OCI-M2 (cell line): ENCODE measurements around the gene ZNF43.
"Not testable (repeated sequence)": the region's sequence is repeated elsewhere in the genome, so short reads cannot be mapped to it uniquely, and the experiment has no call there.

Experiments
- DNase-seq: peaks from one replicate; lab custom pipeline; 2025; ENCODE audit not compliant: unreplicated experiment; lab: John Stamatoyannopoulos, UW

ZNF43 gene

GRCh38 chr19:21812448-21812847, 23.5 kb downstream of the ZNF43 start:
- DNase-seq, result no peak

DNA sequence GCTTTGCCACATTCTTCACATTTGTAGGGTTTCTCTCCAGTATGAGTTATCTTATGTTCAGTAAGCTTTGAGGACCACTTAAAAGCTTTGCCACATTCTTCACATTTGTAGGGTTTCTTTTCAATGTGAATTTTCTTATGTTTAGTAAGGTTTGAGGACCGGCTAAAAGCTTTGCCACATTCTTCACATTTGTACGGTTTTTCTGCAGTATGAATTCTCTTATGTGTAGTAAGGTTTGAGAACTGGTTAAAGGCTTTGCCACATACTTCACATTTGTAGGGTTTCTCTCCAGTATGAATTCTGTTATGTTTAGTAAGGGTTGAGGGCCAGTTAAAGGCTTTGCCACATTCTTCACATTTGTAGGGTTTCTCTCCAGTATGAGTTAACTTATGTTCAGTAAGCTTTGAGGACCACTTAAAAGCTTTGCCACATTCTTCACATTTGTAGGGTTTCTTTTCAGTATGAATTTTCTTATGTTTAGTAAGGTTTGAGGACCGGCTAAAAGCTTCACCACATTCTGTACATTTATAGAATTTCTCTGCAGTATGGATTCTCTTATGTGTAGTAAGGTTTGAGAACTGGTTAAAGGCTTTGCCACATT, 27.5 kb downstream of the ZNF43 start:
- DNase-seq, result not testable (repeated sequence)

DNA sequence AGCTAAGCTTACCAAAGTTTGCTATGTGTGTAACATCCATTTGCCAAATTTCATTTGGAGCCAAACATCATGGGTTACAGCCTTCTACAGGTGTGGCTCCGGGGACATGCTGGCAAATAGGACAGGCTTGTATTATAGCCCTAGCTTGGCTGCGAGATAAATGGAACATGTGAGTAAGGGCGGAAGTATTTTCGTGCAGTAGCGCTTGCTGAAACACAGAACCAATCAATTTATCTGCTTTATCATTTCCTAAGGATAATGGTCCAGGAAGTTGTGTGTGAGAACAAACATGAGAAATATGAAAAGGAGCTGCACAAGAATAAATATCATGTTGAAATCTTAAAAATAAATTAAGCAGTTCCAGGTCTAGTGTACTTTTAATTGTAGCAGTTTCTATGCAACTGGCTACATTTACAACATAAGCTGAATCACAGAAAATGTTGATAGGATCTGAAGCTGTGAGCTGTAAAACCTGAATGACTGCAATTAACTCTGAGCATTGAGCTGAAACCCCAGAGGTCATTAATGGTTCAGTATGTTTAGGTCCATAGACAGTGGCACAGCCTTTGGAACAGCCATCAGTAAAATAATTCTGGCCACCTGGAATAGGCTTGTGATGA, 46.4 kb downstream of the ZNF43 start:
- DNase-seq, result no peak

DNA sequence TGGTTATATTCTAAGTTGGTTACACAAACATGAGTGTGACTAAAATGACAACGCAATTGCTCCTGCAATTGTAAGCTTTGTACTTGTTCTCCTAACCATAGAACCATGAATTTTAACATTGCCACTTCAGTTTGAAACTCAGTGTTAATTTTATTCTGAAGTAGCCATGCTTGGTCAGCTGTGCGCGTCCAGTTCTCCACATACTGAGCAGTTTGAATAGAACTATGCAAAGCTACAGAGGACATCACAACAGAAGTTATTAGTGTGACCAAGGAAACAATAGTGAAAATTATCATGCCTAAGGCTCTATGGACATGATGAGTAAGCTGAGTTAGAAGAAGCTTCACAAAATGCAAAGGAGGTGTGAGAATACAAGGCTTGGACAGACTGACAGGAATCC, 49.0 kb downstream of the ZNF43 start:
- no peak for DNase-seq

GRCh38 chr19:21775792-21776191, 60.2 kb downstream of the ZNF43 start:
- not testable (repeated sequence) for DNase-seq

DNA sequence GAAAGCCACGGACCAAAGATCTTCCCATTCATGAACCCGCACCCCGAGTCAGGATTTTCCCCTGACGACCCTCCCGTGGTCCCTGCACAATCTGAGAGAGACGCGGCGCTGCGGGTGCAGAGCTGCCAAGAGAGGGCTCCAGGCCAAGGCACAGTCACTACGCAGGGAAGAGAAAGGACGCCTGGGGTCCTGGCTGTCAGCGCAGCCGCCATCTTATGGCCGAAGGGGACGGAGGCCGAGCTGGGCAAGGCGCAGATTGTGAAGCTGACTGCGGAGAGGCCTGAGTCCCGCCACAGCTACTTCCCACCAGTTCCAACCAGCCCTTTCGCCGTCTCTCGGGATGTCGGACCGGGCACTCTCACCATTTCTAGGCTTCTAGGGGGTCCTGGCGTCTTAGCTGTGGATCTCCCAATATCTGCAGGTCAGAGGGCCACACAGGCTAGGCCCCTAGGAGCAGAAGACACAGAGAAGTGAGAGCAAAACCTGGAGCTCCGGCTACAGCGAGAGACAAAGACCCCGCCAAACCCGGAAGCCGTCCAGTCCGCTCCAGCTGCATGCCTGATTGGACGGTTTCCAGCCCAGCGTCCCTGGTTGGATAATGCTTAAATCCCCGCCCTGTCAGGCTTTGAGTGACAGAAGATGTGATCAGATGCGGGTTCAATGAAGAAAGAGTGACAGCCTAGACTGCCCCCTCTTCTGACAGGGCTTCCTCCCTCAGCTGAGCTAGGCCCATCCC, 68.7 kb downstream of the ZNF43 start, which contains the start of gene ZNF100:
TSS of gene ZNF100 (minus strand) at position 515 of the 736 bp plus-strand sequence. CDS start at position 365, 150 bp downstream.
- DNase-seq, result peak; percentile 59

GRCh38 chr19:21766705-21767064, 69.3 kb downstream of the ZNF43 start:
- not testable (repeated sequence) for DNase-seq

- no peak for DNase-seq
Measured at GRCh38 chr19:21765151-21765550, 70.8 kb downstream of the ZNF43 start.

- not testable (repeated sequence) for DNase-seq
Measured at GRCh38 chr19:21761547-21761946, 74.4 kb downstream of the ZNF43 start.

- no peak for DNase-seq
Measured at GRCh38 chr19:21758296-21758695, 77.7 kb downstream of the ZNF43 start.

GRCh38 chr19:21755555-21755954, 80.4 kb downstream of the ZNF43 start:
- DNase-seq, result not testable (repeated sequence)
